Caco-2 (cell line): Measurements from ENCODE around the gene MPC1. TPM values are rescaled to one million over a fixed set of nuclear protein-coding genes. Genes with fewer than 3 reads are reported as not detected.
A peak's percentile ranks its signal among the peaks of the same experiment; 100 is the strongest.
"Not testable (repeated sequence)": the region's sequence is repeated elsewhere in the genome, so short reads cannot be mapped to it uniquely, and the experiment has no call there.

Experiments
- BruUV-seq: library from RNA; stranded (reverse); fragments of 400-500 nt; replicated peaks from 2 replicates; lab custom pipeline; 2021; lab: Mats Ljungman, UMichigan
- CTCF ChIA-PET: fragments of 300-600 bp; sonication (Branson Sonifier 250); formaldehyde crosslinking; loops from one replicate; lab custom pipeline; 2022; ENCODE audit warnings: antibody characterized with exemption; lab: Charles Lee
- POLR2A ChIA-PET: fragments of 300-600 bp; sonication (Branson Sonifier 250); formaldehyde crosslinking; loops from one replicate; lab custom pipeline; 2022; ENCODE audit warnings: antibody characterized with exemption; lab: Charles Lee
- DNase-seq, 2 experiments: peaks; one replicate each; pipeline versions ENCODE4 v3.0.0 to v3.0.0-alpha.2; 2020 to 2022
- H3K27me3 ChIP-seq: replicated peaks from 2 replicates; pipeline ENCODE4 v1.6.0; 2011; ENCODE audit warnings: low read length; ENCODE audit not compliant: control insufficient read depth, insufficient read depth
- H3K36me3 ChIP-seq: 2 replicates; pipeline ENCODE4 v1.5.1; 2011; ENCODE audit warnings: low read length; ENCODE audit not compliant: control insufficient read depth, insufficient read depth
- H3K4me1 ChIP-seq: fragments of 250-450 bp; sonication (Bioruptor Pico); 2 replicates; pipeline ENCODE4 v1.5.1; 2020; ENCODE audit warnings: mild to moderate bottlenecking
- H3K4me3 ChIP-seq: 2 replicates; pipeline ENCODE4 v1.5.1; 2011; ENCODE audit warnings: low read depth, mild to moderate bottlenecking, control low read depth, low read length
- H3K9me3 ChIP-seq: fragments of 250-450 bp; sonication (Bioruptor Pico); 2 replicates; pipeline ENCODE4 v1.5.1; 2020; ENCODE audit warnings: mild to moderate bottlenecking, moderate library complexity
- H3K27ac Mint-ChIP-seq: one replicate; pipeline ENCODE4 v1.8.0; 2022; ENCODE audit warnings: mixed read lengths; ENCODE audit not compliant: unreplicated experiment
- H3K27me3 Mint-ChIP-seq: one replicate; pipeline ENCODE4 v1.8.0; 2022; ENCODE audit warnings: mixed read lengths; ENCODE audit not compliant: insufficient read depth, unreplicated experiment
- H3K36me3 Mint-ChIP-seq: one replicate; pipeline ENCODE4 v1.8.0; 2022; ENCODE audit warnings: mild to moderate bottlenecking, mixed read lengths; ENCODE audit not compliant: insufficient read depth, unreplicated experiment
- H3K4me1 Mint-ChIP-seq: one replicate; pipeline ENCODE4 v1.8.0; 2022; ENCODE audit warnings: low read depth, mixed read lengths; ENCODE audit not compliant: unreplicated experiment
- H3K4me3 Mint-ChIP-seq: one replicate; pipeline ENCODE4 v1.8.0; 2022; ENCODE audit warnings: mild to moderate bottlenecking, moderate library complexity, mixed read lengths; ENCODE audit not compliant: unreplicated experiment
- H3K9me3 Mint-ChIP-seq: one replicate; pipeline ENCODE4 v1.8.0; 2022; ENCODE audit warnings: mixed read lengths; ENCODE audit not compliant: unreplicated experiment
- CTCF ChIP-seq, 2 experiments: fragments of 200-600 bp in 1 of 2; IDR thresholded peaks; 1 replicate in 1 of 2; 2 replicates in 1 of 2; pipeline versions ENCODE4 v1.5.1 to v1.8.0; 2011 to 2022; ENCODE audit warnings: antibody characterized with exemption in 1 of 2, control low read depth in 1 of 2, inconsistent platforms in 1 of 2, low read depth in 1 of 2, low read length in 1 of 2, mild to moderate bottlenecking in 1 of 2, moderate library complexity in 1 of 2; ENCODE audit not compliant: insufficient read depth in 1 of 2, severe bottlenecking in 1 of 2, unreplicated experiment in 1 of 2
- intact Hi-C: fragments of 100-400 bp; cut with micrococcal nuclease; formaldehyde crosslinking; loops from one replicate; pipeline ENCODE4 v1.10.0; 2022; ENCODE audit not compliant: unreplicated experiment
- total RNA-seq: library from RNA; stranded (reverse); gene quantifications from 2 replicates; pipeline ENCODE4 v1.2.3, GENCODE V29; 2022

Gene MPC1
- total RNA-seq, 1 experiment from 2014 or later, result 19.7 TPM

- Mint-ChIP-seq H3K4me1 (peaks cover 9% of the 10 kb centered on the region), H3K36me3 (no peaks in the 10 kb centered on the region), H3K27ac (no peak overlapping the region), H3K4me3 (no peak overlapping the region), H3K9me3 (no peaks in the 10 kb centered on the region), H3K27me3 (peaks cover 5% of the 10 kb centered on the region)
- Histone ChIP-seq H3K27me3 (no peaks in the 10 kb centered on the region), H3K36me3 (no peaks in the 10 kb centered on the region), H3K4me1 (peaks cover 10% of the 10 kb centered on the region; the same call in 1 of the 2 replicates), H3K9me3 (no peaks in the 10 kb centered on the region), H3K4me3 (no peak overlapping the region)
- POLR2A ChIA-PET, result interaction anchor here (0.5 kb wide), 1 partner anchor 19 kb away, joined by 4 read pairs; no protein-coding TSS in a partner anchor
- no peak for TF ChIP-seq CTCF (IDR thresholded peaks at IDR 0.05; ENCODE audit: insufficient read depth in 1 of 2, low read depth in 1 of 2, low read length in 1 of 2, severe bottlenecking in 1 of 2, unreplicated experiment in 1 of 2)
- no peak for DNase-seq
- no TSS peak for BruUV-seq
- CTCF ChIA-PET, result no interaction called here
- intact Hi-C loops, result no loop called here
Observed at GRCh38 chr6:166405386-166405785, 22.6 kb upstream of the MPC1 start.

GRCh38 chr6:166402582-166403277, 20.0 kb upstream of the MPC1 start:
- CTCF ChIA-PET, result no interaction called here
- H3K4me3 Mint-ChIP-seq, result no peak overlapping the region
- H3K9me3 ChIP-seq, result no peaks in the 10 kb centered on the region

GRCh38 chr6:166400649-166401250, 18.0 kb upstream of the MPC1 start:
- H3K27me3 Mint-ChIP-seq, H3K4me1 Mint-ChIP-seq, H3K27ac Mint-ChIP-seq, BruUV-seq, H3K36me3 Mint-ChIP-seq, H3K4me3 Mint-ChIP-seq, H3K36me3 ChIP-seq, H3K9me3 Mint-ChIP-seq, H3K4me3 ChIP-seq, H3K9me3 ChIP-seq, POLR2A ChIA-PET, H3K27me3 ChIP-seq, H3K4me1 ChIP-seq: not testable (repeated sequence)
- intact Hi-C loops, result loop anchor here (1.0 kb wide), 4 partner anchors 17 to 243 kb away; no protein-coding TSS in a partner anchor
- TF ChIP-seq CTCF (IDR thresholded peaks at IDR 0.05; ENCODE audit: insufficient read depth in 1 of 2, low read depth in 1 of 2, low read length in 1 of 2, severe bottlenecking in 1 of 2, unreplicated experiment in 1 of 2), result peak; percentile 62 to 74
- CTCF ChIA-PET, result interaction anchor here (0.6 to 3.1 kb wide), 9 partner anchors 13 to 244 kb away, joined by 3 to 23 read pairs (median 4); no protein-coding TSS in a partner anchor
- DNase-seq, result peak; percentile 71 to 76

More at GRCh38 chr6:166402582-166403277, 20.0 kb upstream of the MPC1 start:
- intact Hi-C loops, result no loop called here
- TF ChIP-seq CTCF (IDR thresholded peaks at IDR 0.05; ENCODE audit: insufficient read depth in 1 of 2, low read depth in 1 of 2, low read length in 1 of 2, severe bottlenecking in 1 of 2, unreplicated experiment in 1 of 2), result no peak
- Mint-ChIP-seq H3K9me3 (no peaks in the 10 kb centered on the region), H3K27me3 (no peaks in the 10 kb centered on the region), H3K36me3 (no peaks in the 10 kb centered on the region), H3K4me1 (peaks cover 5% of the 10 kb centered on the region), H3K27ac (no peak overlapping the region)
- DNase-seq, result no peak
- POLR2A ChIA-PET, result no interaction called here
- H3K36me3 ChIP-seq, result no peaks in the 10 kb centered on the region
- H3K4me3 ChIP-seq, result no peak overlapping the region
- H3K4me1 ChIP-seq, result no peaks in the 10 kb centered on the region
- no peaks in the 10 kb centered on the region for H3K27me3 ChIP-seq
- BruUV-seq, result no TSS peak
